SK-N-SH (cell line): ENCODE data around the gene ARHGEF4. TPM values are rescaled to one million over a fixed set of nuclear protein-coding genes. Genes with fewer than 3 reads are reported as not detected.

Experiments
- CTCF ChIA-PET: fragments of 300-600, 350-600 bp; formaldehyde crosslinking; extraction: SDS; loops from one replicate; lab custom pipeline; 2021; lab: Yijun Ruan, JAX
- POLR2A ChIA-PET: fragments of 350-600 bp; sonication (Branson Sonifier 250); formaldehyde crosslinking; extraction: SDS; loops from one replicate; lab custom pipeline; 2020; ENCODE audit warnings: antibody characterized with exemption, inconsistent platforms; lab: Yijun Ruan, JAX
- DNase-seq: peaks from one replicate; pipeline ENCODE4 v3.0.0; 2012
- H2AFZ ChIP-seq: fragments of 200-600 bp; sonication (generic); 2 replicates; pipeline ENCODE4 v1.8.1; 2016; ENCODE audit warnings: antibody characterized with exemption, mild to moderate bottlenecking, low read depth
- H3F3A ChIP-seq: fragments of 200-600 bp; sonication (generic); replicated peaks from 2 replicates; pipeline ENCODE3; 2016; ENCODE audit warnings: antibody characterized with exemption, mild to moderate bottlenecking; ENCODE audit not compliant: insufficient read depth
- H3K27ac ChIP-seq, 2 experiments: fragments of 200-500 bp in 1 of 2; fragments of 200-600 bp in 1 of 2; sonication (Bioruptor generic) in 1 of 2; sonication (generic), shearing (Covaris generic) in 1 of 2; 2 replicates each; pipeline versions ENCODE4 v1.5.1 to v1.6.1; 2014 to 2016; ENCODE audit warnings: low read depth in 2 of 2, inconsistent platforms in 1 of 2, low read length in 1 of 2, mild to moderate bottlenecking in 1 of 2, mixed read lengths in 1 of 2
- H3K27me3 ChIP-seq: fragments of 200-600 bp; sonication (generic), shearing (Covaris generic); 2 replicates; pipeline ENCODE4 v1.6.1; 2016; ENCODE audit warnings: mixed run types; ENCODE audit not compliant: insufficient read depth
- H3K36me3 ChIP-seq, 2 experiments: fragments of 200-500 bp in 1 of 2; fragments of 200-600 bp in 1 of 2; sonication (Bioruptor generic) in 1 of 2; sonication (generic) in 1 of 2; replicated peaks in 1 of 2; 2 replicates each; pipeline versions ENCODE3 to v1.5.1; 2014 to 2016; ENCODE audit warnings: low read length in 1 of 2, mild to moderate bottlenecking in 1 of 2; ENCODE audit not compliant: insufficient read depth in 2 of 2, control insufficient read depth in 1 of 2
- H3K4me1 ChIP-seq, 2 experiments: fragments of 200-500 bp in 1 of 2; fragments of 200-600 bp in 1 of 2; sonication (Bioruptor generic) in 1 of 2; sonication (generic), shearing (Covaris generic) in 1 of 2; 2 replicates each; pipeline versions ENCODE4 v1.5.1 to v1.6.1; 2014 to 2016; ENCODE audit warnings: low read depth in 1 of 2, low read length in 1 of 2, mixed run types in 1 of 2; ENCODE audit not compliant: insufficient read depth in 2 of 2, control insufficient read depth in 1 of 2
- H3K4me2 ChIP-seq: fragments of 200-600 bp; sonication (generic), shearing (Covaris generic); 2 replicates; pipeline ENCODE4 v1.6.1; 2017; ENCODE audit warnings: mixed run types
- H3K4me3 ChIP-seq, 2 experiments: fragments of 200-500 bp in 1 of 2; fragments of 200-600 bp in 1 of 2; sonication (Bioruptor generic) in 1 of 2; sonication (generic), shearing (Covaris generic) in 1 of 2; 2 replicates each; pipeline versions ENCODE4 v1.5.1 to v1.8.1; 2014 to 2016; ENCODE audit warnings: low read depth in 2 of 2, inconsistent platforms in 1 of 2, low read length in 1 of 2, mild to moderate bottlenecking in 1 of 2, mixed read lengths in 1 of 2, moderate library complexity in 1 of 2
- H3K79me2 ChIP-seq: fragments of 200-600 bp; sonication (generic); 2 replicates; pipeline ENCODE4 v1.8.1; 2017; ENCODE audit warnings: mild to moderate bottlenecking; ENCODE audit not compliant: insufficient read depth
- H3K9ac ChIP-seq: fragments of 200-600 bp; sonication (generic); 2 replicates; pipeline ENCODE4 v1.6.1; 2017; ENCODE audit warnings: mixed run types
- H3K9me2 ChIP-seq: fragments of 200-600 bp; sonication (generic); 2 replicates; pipeline ENCODE4 v1.6.1; 2017; ENCODE audit warnings: mixed run types
- H3K9me3 ChIP-seq: fragments of 200-600 bp; sonication (generic); 2 replicates; pipeline ENCODE4 v1.6.1; 2017; ENCODE audit warnings: mixed run types, mild to moderate bottlenecking, moderate library complexity
- H4K20me1 ChIP-seq: fragments of 200-600 bp; sonication (generic); 2 replicates; pipeline ENCODE4 v1.6.1; 2017; ENCODE audit warnings: mild to moderate bottlenecking, mixed run types; ENCODE audit not compliant: insufficient read depth
- CHD2 ChIP-seq: fragments of 150-350 bp; IDR thresholded peaks from 2 replicates; pipeline ENCODE4 v1.6.1; 2018; ENCODE audit warnings: low read length; ENCODE audit not compliant: partially characterized antibody
- EP300 ChIP-seq, 2 experiments: IDR thresholded peaks; 2 replicates each; pipeline versions ENCODE4 v1.4.0 to v1.6.1; 2012; ENCODE audit warnings: borderline replicate concordance in 1 of 2, low read depth in 1 of 2, low read length in 1 of 2
- FOSL2 ChIP-seq: IDR thresholded peaks from 2 replicates; pipeline ENCODE4 v1.4.0; 2012; ENCODE audit warnings: low read depth, mild to moderate bottlenecking, moderate library complexity, borderline replicate concordance
- FOXJ3 ChIP-seq: sonication (generic); formaldehyde crosslinking; IDR thresholded peaks from 2 replicates; pipeline ENCODE4 v1.5.1; 2020; ENCODE audit warnings: mild to moderate bottlenecking, missing genetic modification reagents
- FOXM1 ChIP-seq: IDR thresholded peaks from 2 replicates; pipeline ENCODE4 v1.4.0; 2012; ENCODE audit warnings: low read depth, mild to moderate bottlenecking
- GABPA ChIP-seq: IDR thresholded peaks from 2 replicates; pipeline ENCODE4 v1.4.0; 2012; ENCODE audit warnings: low read depth, mild to moderate bottlenecking
- GATA2 ChIP-seq: sonication (generic); formaldehyde crosslinking; IDR thresholded peaks from 2 replicates; pipeline ENCODE4 v1.5.0; 2020; ENCODE audit warnings: mild to moderate bottlenecking, missing genetic modification reagents
- JUND ChIP-seq: IDR thresholded peaks from 2 replicates; pipeline ENCODE4 v1.4.0; 2012
- MAX ChIP-seq: IDR thresholded peaks from 2 replicates; pipeline ENCODE4 v1.4.0; 2012; ENCODE audit warnings: low read depth
- MEF2A ChIP-seq: IDR thresholded peaks from 2 replicates; pipeline ENCODE4 v1.4.0; 2012; ENCODE audit warnings: low read depth, borderline replicate concordance
- MXI1 ChIP-seq: IDR thresholded peaks from 2 replicates; pipeline ENCODE4 v1.6.1; 2012; ENCODE audit warnings: mild to moderate bottlenecking, low read depth, low read length, improper control_type of control experiment
- NFIC ChIP-seq: IDR thresholded peaks from 2 replicates; pipeline ENCODE4 v1.4.0; 2012; ENCODE audit warnings: borderline replicate concordance
- NRF1 ChIP-seq: IDR thresholded peaks from 2 replicates; pipeline ENCODE4 v1.6.1; 2012; ENCODE audit warnings: low read depth, mild to moderate bottlenecking, low read length
- PBX3 ChIP-seq: IDR thresholded peaks from 2 replicates; pipeline ENCODE4; 2012
- RAD21 ChIP-seq: IDR thresholded peaks from 2 replicates; pipeline ENCODE4 v1.6.1; 2012; ENCODE audit warnings: mild to moderate bottlenecking, low read length
- RCOR1 ChIP-seq: fragments of 150-350 bp; IDR thresholded peaks from 2 replicates; pipeline ENCODE4 v1.6.1; 2017; ENCODE audit warnings: antibody characterized with exemption, low read length
- RFX5 ChIP-seq: IDR thresholded peaks from 2 replicates; pipeline ENCODE4 v1.6.1; 2012; ENCODE audit warnings: mild to moderate bottlenecking, improper control_type of control experiment, low read length
- SIN3A ChIP-seq: IDR thresholded peaks from 2 replicates; pipeline ENCODE4 v1.6.1; 2012; ENCODE audit warnings: low read depth, mild to moderate bottlenecking, low read length, moderate library complexity, borderline replicate concordance
- SMC3 ChIP-seq: IDR thresholded peaks from 2 replicates; pipeline ENCODE4 v1.6.1; 2012; ENCODE audit warnings: low read depth, low read length, improper control_type of control experiment
- TAF1 ChIP-seq: IDR thresholded peaks from 2 replicates; pipeline ENCODE4 v1.6.1; 2012; ENCODE audit warnings: low read depth, mild to moderate bottlenecking, low read length, moderate library complexity, borderline replicate concordance
- TCF12 ChIP-seq: IDR thresholded peaks from 2 replicates; pipeline ENCODE4 v1.4.0; 2012
- TEAD4 ChIP-seq: IDR thresholded peaks from 2 replicates; pipeline ENCODE4 v1.4.0; 2012; ENCODE audit warnings: mild to moderate bottlenecking, borderline replicate concordance; ENCODE audit not compliant: insufficient read depth
- USF1 ChIP-seq: IDR thresholded peaks from 2 replicates; pipeline ENCODE4 v1.4.0; 2012; ENCODE audit warnings: low read depth, borderline replicate concordance
- YY1 ChIP-seq: IDR thresholded peaks from 2 replicates; pipeline ENCODE4 v1.4.0; 2012; ENCODE audit warnings: low read depth, mild to moderate bottlenecking
- WGBS: methylation state at CpG from one replicate; pipeline ENCODE4 v1.1.6; 2017; ENCODE audit warnings: low lambda C conversion rate; 5-methylcytosine and 5-hydroxymethylcytosine counted together
- polyA plus RNA-seq, 3 experiments: library from polyadenylated mRNA; depleted of rRNA; stranded (reverse); fragments of >200 nt; gene quantifications; 2 replicates each; pipeline ENCODE4 v1.2.3, GENCODE V29; 2012
- TF ChIP-seq, protein P1 (sequence below): IDR thresholded peaks from 2 replicates; pipeline ENCODE4 v1.4.0; 2012; ENCODE audit warnings: low read depth, borderline replicate concordance
- TF ChIP-seq, protein P2 (sequence below): IDR thresholded peaks from 2 replicates; pipeline ENCODE4 v1.6.1; 2012; ENCODE audit warnings: mild to moderate bottlenecking, low read depth, low read length, moderate library complexity

Gene ARHGEF4
- polyA plus RNA-seq, 1 of the 3 experiments (the other 2 are of a cell fraction) = 2.3 TPM

GRCh38 chr2:131030478-131030971 lies 193.8 kb downstream of the ARHGEF4 start:
- Histone ChIP-seq H3K79me2 (no peaks in the 10 kb centered on the region), H3K27me3 (no peaks in the 10 kb centered on the region), H3K9ac (no peak overlapping the region), H4K20me1 (no peaks in the 10 kb centered on the region), H2AFZ (no peak overlapping the region), H3K27ac (peak overlapping the region in 1 of 2 experiments; percentile 68; a peak in 2 of 4 replicates), H3K36me3 (no peaks in the 10 kb centered on the region), H3K4me3 (no peak overlapping the region), H3K4me2 (no peak overlapping the region), H3F3A (no peaks in the 10 kb centered on the region), H3K9me2 (no peaks in the 10 kb centered on the region), H3K4me1 (peaks cover 0 to 34% of the 10 kb centered on the region in 2 experiments; a peak in 2 of 4 replicates), H3K9me3 (no peaks in the 10 kb centered on the region)
- TF ChIP-seq, protein P1, sequence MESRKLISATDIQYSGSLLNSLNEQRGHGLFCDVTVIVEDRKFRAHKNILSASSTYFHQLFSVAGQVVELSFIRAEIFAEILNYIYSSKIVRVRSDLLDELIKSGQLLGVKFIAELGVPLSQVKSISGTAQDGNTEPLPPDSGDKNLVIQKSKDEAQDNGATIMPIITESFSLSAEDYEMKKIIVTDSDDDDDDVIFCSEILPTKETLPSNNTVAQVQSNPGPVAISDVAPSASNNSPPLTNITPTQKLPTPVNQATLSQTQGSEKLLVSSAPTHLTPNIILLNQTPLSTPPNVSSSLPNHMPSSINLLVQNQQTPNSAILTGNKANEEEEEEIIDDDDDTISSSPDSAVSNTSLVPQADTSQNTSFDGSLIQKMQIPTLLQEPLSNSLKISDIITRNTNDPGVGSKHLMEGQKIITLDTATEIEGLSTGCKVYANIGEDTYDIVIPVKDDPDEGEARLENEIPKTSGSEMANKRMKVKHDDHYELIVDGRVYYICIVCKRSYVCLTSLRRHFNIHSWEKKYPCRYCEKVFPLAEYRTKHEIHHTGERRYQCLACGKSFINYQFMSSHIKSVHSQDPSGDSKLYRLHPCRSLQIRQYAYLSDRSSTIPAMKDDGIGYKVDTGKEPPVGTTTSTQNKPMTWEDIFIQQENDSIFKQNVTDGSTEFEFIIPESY = no peak
- no peak for TF ChIP-seq NFIC
- TF ChIP-seq SMC3 = peak; percentile 21; the same call in 1 of the 2 replicates
- TF ChIP-seq RCOR1 = no peak
- no peak for TF ChIP-seq FOSL2
- TF ChIP-seq USF1 = no peak
- no peak for TF ChIP-seq JUND
- TF ChIP-seq MXI1 = peak; percentile 76; the same call in 1 of the 2 replicates
- no peak for TF ChIP-seq RFX5
- TF ChIP-seq, protein P2, sequence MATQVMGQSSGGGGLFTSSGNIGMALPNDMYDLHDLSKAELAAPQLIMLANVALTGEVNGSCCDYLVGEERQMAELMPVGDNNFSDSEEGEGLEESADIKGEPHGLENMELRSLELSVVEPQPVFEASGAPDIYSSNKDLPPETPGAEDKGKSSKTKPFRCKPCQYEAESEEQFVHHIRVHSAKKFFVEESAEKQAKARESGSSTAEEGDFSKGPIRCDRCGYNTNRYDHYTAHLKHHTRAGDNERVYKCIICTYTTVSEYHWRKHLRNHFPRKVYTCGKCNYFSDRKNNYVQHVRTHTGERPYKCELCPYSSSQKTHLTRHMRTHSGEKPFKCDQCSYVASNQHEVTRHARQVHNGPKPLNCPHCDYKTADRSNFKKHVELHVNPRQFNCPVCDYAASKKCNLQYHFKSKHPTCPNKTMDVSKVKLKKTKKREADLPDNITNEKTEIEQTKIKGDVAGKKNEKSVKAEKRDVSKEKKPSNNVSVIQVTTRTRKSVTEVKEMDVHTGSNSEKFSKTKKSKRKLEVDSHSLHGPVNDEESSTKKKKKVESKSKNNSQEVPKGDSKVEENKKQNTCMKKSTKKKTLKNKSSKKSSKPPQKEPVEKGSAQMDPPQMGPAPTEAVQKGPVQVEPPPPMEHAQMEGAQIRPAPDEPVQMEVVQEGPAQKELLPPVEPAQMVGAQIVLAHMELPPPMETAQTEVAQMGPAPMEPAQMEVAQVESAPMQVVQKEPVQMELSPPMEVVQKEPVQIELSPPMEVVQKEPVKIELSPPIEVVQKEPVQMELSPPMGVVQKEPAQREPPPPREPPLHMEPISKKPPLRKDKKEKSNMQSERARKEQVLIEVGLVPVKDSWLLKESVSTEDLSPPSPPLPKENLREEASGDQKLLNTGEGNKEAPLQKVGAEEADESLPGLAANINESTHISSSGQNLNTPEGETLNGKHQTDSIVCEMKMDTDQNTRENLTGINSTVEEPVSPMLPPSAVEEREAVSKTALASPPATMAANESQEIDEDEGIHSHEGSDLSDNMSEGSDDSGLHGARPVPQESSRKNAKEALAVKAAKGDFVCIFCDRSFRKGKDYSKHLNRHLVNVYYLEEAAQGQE = no peak
- no peak for TF ChIP-seq TAF1
- TF ChIP-seq PBX3 = no peak
- no peak for TF ChIP-seq TCF12
- TF ChIP-seq GATA2 (CRISPR knock-in tag) = 0 out of 2 replicates have a peak, but pooled peaks have one; percentile 5
- TF ChIP-seq RAD21 = peak; percentile 66
- TF ChIP-seq GABPA = no peak
- TF ChIP-seq SIN3A = no peak
- TF ChIP-seq FOXJ3 (CRISPR knock-in tag) = no peak
- no peak for TF ChIP-seq EP300 (IDR thresholded peaks at IDR 0.05; ENCODE audit: borderline replicate concordance in 1 of 2, low read depth in 1 of 2, low read length in 1 of 2)
- TF ChIP-seq MAX = no peak
- no peak for TF ChIP-seq MEF2A
- TF ChIP-seq CHD2 = no peak
- no peak for TF ChIP-seq YY1
- TF ChIP-seq TEAD4 = no peak
- no peak for TF ChIP-seq FOXM1
- TF ChIP-seq NRF1 = no peak
- DNase-seq = peak; percentile 80
- CTCF ChIA-PET = interaction anchor here (1.2 to 1.9 kb wide), 2 partner anchors 16 to 233 kb away, joined by 4 to 6 read pairs; no protein-coding TSS in a partner anchor
- POLR2A ChIA-PET = no interaction called here
- WGBS = 47% methylated on average over 13 of the region's 13 CpGs
